OCI-LY3 (cell line): ENCODE data around the gene SHROOM3.
A peak's percentile ranks its signal among the peaks of the same experiment; 100 is the strongest.

Source experiments
- H2AFZ ChIP-seq: fragments of 200-600, 300-600 bp; shearing (Covaris generic); 2 replicates; pipeline ENCODE4 v1.6.0; 2014; ENCODE audit warnings: antibody characterized with exemption, low read depth, low read length
- H3K27ac ChIP-seq: fragments of 200-600, 300-600 bp; sonication (generic); 2 replicates; pipeline ENCODE4 v1.5.1; 2014; ENCODE audit warnings: mild to moderate bottlenecking, low read length, moderate library complexity, mixed read lengths
- H3K27me3 ChIP-seq: fragments of 200-600, 300-600 bp; sonication (generic); 2 replicates; pipeline ENCODE4 v1.6.1; 2014; ENCODE audit warnings: low read depth, low read length, mixed read lengths
- H3K36me3 ChIP-seq: fragments of 200-600, 300-600 bp; sonication (generic); replicated peaks from 2 replicates; pipeline ENCODE3; 2014; ENCODE audit warnings: low read depth, low read length, mixed read lengths
- H3K4me1 ChIP-seq: fragments of 300-600, 200-600 bp; sonication (generic); 2 replicates; pipeline ENCODE4 v1.6.1; 2014; ENCODE audit warnings: low read length, mixed read lengths
- H3K4me2 ChIP-seq: fragments of 200-600, 300-600 bp; sonication (generic); 2 replicates; pipeline ENCODE4 v1.6.1; 2014; ENCODE audit warnings: low read length, mixed read lengths
- H3K4me3 ChIP-seq: fragments of 300-600, 200-600 bp; sonication (generic); 2 replicates; pipeline ENCODE4 v1.5.1; 2014; ENCODE audit warnings: antibody characterized with exemption, mild to moderate bottlenecking, low read length, moderate library complexity
- H3K79me2 ChIP-seq: fragments of 300-600, 200-600 bp; shearing (Covaris generic); 2 replicates; pipeline ENCODE4 v1.6.1; 2014; ENCODE audit warnings: mild to moderate bottlenecking, low read length, mixed read lengths
- H3K9ac ChIP-seq: fragments of 300-600, 200-600 bp; shearing (Covaris generic); 2 replicates; pipeline ENCODE4 v1.6.0; 2014; ENCODE audit warnings: mild to moderate bottlenecking, low read length, moderate library complexity
- H3K9me3 ChIP-seq: fragments of 200-600, 300-600 bp; shearing (Covaris generic); 2 replicates; pipeline ENCODE4 v1.6.1; 2014; ENCODE audit warnings: low read length, mixed read lengths; ENCODE audit not compliant: insufficient read depth
- H4K20me1 ChIP-seq: fragments of 200-600, 300-600 bp; sonication (generic); 2 replicates; pipeline ENCODE4 v1.6.1; 2016; ENCODE audit warnings: low read length, mixed read lengths; ENCODE audit not compliant: insufficient read depth
- CTCF ChIP-seq: fragments of 200-600, 300-600 bp; sonication (generic); IDR thresholded peaks from 2 replicates; pipeline ENCODE4 v1.5.1; 2014; ENCODE audit warnings: antibody characterized with exemption, low read length, low read depth
- EZH2phosphoT487 ChIP-seq: fragments of 200-600 bp; shearing (Covaris generic); IDR thresholded peaks from 2 replicates; pipeline ENCODE4 v1.6.1; 2018; ENCODE audit warnings: antibody characterized with exemption, mixed run types, low read depth

The SHROOM3 gene

DNA sequence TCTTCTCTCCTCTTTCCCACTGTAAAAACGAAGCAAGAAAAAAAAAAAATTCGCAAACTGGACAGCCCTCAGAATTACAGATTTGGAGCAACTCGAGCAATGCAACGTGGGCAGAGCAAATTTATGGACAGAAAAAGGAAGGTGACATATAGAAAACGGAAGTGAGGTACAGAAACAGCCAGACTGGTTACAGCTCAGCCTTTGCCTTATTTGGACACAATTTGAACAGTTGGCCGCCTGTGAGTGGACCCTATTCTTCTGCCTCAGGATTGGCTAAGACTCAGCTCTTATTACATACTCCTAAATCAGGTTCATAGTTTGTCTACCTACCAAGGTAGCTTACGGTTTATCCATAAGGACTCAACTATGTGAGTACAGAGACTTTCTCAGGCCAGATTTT, 364.1 kb downstream of the SHROOM3 start:
- no peak for TF ChIP-seq EZH2phosphoT487
- TF ChIP-seq CTCF = no peak
- Histone ChIP-seq H3K4me3 (no peak overlapping the region), H3K9me3 (peaks cover 2% of the 10 kb centered on the region; the same call in 1 of the 2 replicates), H3K9ac (no peak overlapping the region), H3K79me2 (no peaks in the 10 kb centered on the region), H3K27me3 (no peaks in the 10 kb centered on the region), H3K36me3 (peaks cover 12% of the 10 kb centered on the region), H3K4me1 (peaks cover 13% of the 10 kb centered on the region), H2AFZ (peak overlapping the region; percentile 62; the same call in 1 of the 2 replicates), H3K27ac (no peak overlapping the region), H3K4me2 (no peak overlapping the region), H4K20me1 (no peaks in the 10 kb centered on the region)

GRCh38 chr4:76799718-76800117, 364.7 kb downstream of the SHROOM3 start:
- Histone ChIP-seq H3K36me3 (peaks cover 12% of the 10 kb centered on the region), H3K9ac (no peak overlapping the region), H3K4me1 (peaks cover 13% of the 10 kb centered on the region), H3K4me3 (no peak overlapping the region), H4K20me1 (no peaks in the 10 kb centered on the region), H3K9me3 (peaks cover 2% of the 10 kb centered on the region; the same call in 1 of the 2 replicates), H3K4me2 (no peak overlapping the region), H3K27me3 (no peaks in the 10 kb centered on the region), H3K79me2 (no peaks in the 10 kb centered on the region), H3K27ac (no peak overlapping the region), H2AFZ (no peak overlapping the region)
- TF ChIP-seq EZH2phosphoT487 = no peak
- no peak for TF ChIP-seq CTCF

- no peak overlapping the region for H3K9ac ChIP-seq
- H3K4me3 ChIP-seq = no peak overlapping the region
- H3K27ac ChIP-seq = no peak overlapping the region
- TF ChIP-seq EZH2phosphoT487 (no peak), CTCF (no peak)
- H4K20me1 ChIP-seq = no peaks in the 10 kb centered on the region
- H3K4me2 ChIP-seq = peak overlapping the region; percentile 1; the same call in 1 of the 2 replicates
- no peak overlapping the region for H2AFZ ChIP-seq
- peaks cover 13% of the 10 kb centered on the region for H3K4me1 ChIP-seq
- peaks cover 2% of the 10 kb centered on the region; the same call in 1 of the 2 replicates for H3K9me3 ChIP-seq
- H3K36me3 ChIP-seq = peaks cover 12% of the 10 kb centered on the region
- no peaks in the 10 kb centered on the region for H3K27me3 ChIP-seq
- H3K79me2 ChIP-seq = no peaks in the 10 kb centered on the region
These were observed 365.9 kb downstream of the SHROOM3 start for GRCh38 chr4:76800902-76801301.

DNA sequence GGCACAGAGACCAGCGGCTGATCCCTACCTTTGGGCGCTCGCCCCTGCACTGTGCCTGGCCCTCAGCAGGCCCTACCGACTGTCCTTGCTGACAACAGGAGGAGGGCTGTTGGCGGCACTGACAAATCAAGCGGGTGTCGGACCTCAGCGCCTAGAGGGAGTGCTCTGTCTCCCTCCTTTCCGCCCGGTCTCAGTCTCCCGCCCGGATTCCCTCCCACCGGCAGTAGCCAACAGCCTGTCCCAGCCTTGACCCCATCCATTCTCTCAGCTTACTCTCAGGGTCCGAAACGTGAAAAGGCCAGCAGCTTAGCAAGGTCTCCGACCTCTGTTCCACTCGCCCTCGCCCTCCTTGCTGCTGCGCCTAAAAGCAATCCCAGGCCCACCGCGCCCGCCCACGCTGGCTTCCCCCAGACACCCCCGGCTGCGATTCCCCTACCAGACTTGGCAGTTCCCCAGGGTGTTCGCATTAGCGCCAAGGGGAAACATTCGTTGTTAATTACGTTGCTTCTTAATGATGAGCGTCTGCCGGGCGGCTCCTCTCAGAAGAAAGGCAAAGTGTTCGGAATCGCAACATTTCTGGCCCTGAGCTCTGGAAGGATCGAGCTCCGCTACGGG, 366.7 kb downstream of the SHROOM3 start:
- peaks cover 12% of the 10 kb centered on the region for H3K36me3 ChIP-seq
- no peak overlapping the region for H3K27ac ChIP-seq
- no peak overlapping the region for H3K4me3 ChIP-seq
- H2AFZ ChIP-seq = no peak overlapping the region
- H3K9ac ChIP-seq = no peak overlapping the region
- TF ChIP-seq CTCF (no peak), EZH2phosphoT487 (no peak)
- no peaks in the 10 kb centered on the region for H4K20me1 ChIP-seq
- H3K79me2 ChIP-seq = no peaks in the 10 kb centered on the region
- no peaks in the 10 kb centered on the region for H3K27me3 ChIP-seq
- H3K4me2 ChIP-seq = no peak overlapping the region
- H3K9me3 ChIP-seq = peaks cover 2% of the 10 kb centered on the region; the same call in 1 of the 2 replicates
- H3K4me1 ChIP-seq = peaks cover 13% of the 10 kb centered on the region
